Mesendoderm (in vitro differentiated cells): Measurements from ENCODE around the gene NDUFS3. TPM values are rescaled to one million over a fixed set of nuclear protein-coding genes. Genes with fewer than 3 reads are reported as not detected.
"Not testable (repeated sequence)": the region's sequence is repeated elsewhere in the genome, so short reads cannot be mapped to it uniquely, and the experiment has no call there.

Experiments
- DNase-seq: peaks from one replicate; pipeline ENCODE4 v3.0.0; 2013
- H2AK5ac ChIP-seq: 2 replicates; pipeline ENCODE4 v1.6.1; 2013; ENCODE audit warnings: low read length, inconsistent platforms
- H2BK120ac ChIP-seq: 2 replicates; pipeline ENCODE4 v1.6.1; 2013; ENCODE audit warnings: low read depth, mild to moderate bottlenecking, low read length, moderate library complexity, mixed read lengths
- H2BK15ac ChIP-seq: replicated peaks from 2 replicates; pipeline ENCODE4 v1.6.1; 2013; ENCODE audit warnings: low read depth, mild to moderate bottlenecking, moderate library complexity
- H2BK5ac ChIP-seq: 2 replicates; pipeline ENCODE4 v1.6.1; 2013; ENCODE audit warnings: low read length, inconsistent platforms
- H3K18ac ChIP-seq: 2 replicates; pipeline ENCODE4 v1.6.1; 2013; ENCODE audit warnings: mild to moderate bottlenecking, low read length, mixed read lengths
- H3K23ac ChIP-seq: one replicate; pipeline ENCODE4 v1.6.1; 2013; ENCODE audit warnings: low read length
- H3K27ac ChIP-seq: 2 replicates; pipeline ENCODE4 v1.5.1; 2013; ENCODE audit warnings: low read depth, mild to moderate bottlenecking, inconsistent platforms, low read length, moderate library complexity
- H3K27me3 ChIP-seq: 2 replicates; pipeline ENCODE4 v1.6.1; 2013; ENCODE audit warnings: low read length, control low read depth, mild to moderate bottlenecking, inconsistent platforms; ENCODE audit not compliant: insufficient read depth, poor library complexity
- H3K36me3 ChIP-seq: 2 replicates; pipeline ENCODE4 v1.6.1; 2013; ENCODE audit warnings: low read length, inconsistent platforms; ENCODE audit not compliant: control insufficient read depth, insufficient read depth
- H3K4ac ChIP-seq: one replicate; pipeline ENCODE4 v1.6.1; 2013; ENCODE audit warnings: low read depth, mild to moderate bottlenecking, low read length, moderate library complexity
- H3K4me1 ChIP-seq: 2 replicates; pipeline ENCODE4 v1.6.1; 2013; ENCODE audit warnings: low read depth, low read length, inconsistent platforms; ENCODE audit not compliant: control insufficient read depth
- H3K4me2 ChIP-seq: 2 replicates; pipeline ENCODE4 v1.6.1; 2013; ENCODE audit warnings: low read length
- H3K4me3 ChIP-seq: 2 replicates; pipeline ENCODE4 v1.5.1; 2013; ENCODE audit warnings: mild to moderate bottlenecking, low read length
- H3K56ac ChIP-seq: one replicate; pipeline ENCODE4 v1.6.1; 2013; ENCODE audit warnings: low read length
- H3K79me1 ChIP-seq: 2 replicates; pipeline ENCODE4 v1.6.1; 2013; ENCODE audit warnings: low read length, inconsistent platforms
- H3K79me2 ChIP-seq: 2 replicates; pipeline ENCODE4 v1.6.1; 2013; ENCODE audit warnings: mild to moderate bottlenecking, low read length; ENCODE audit not compliant: control insufficient read depth, insufficient read depth
- H3K9ac ChIP-seq: 2 replicates; pipeline ENCODE4 v1.6.1; 2013; ENCODE audit warnings: low read length, inconsistent platforms
- H4K5ac ChIP-seq: one replicate; pipeline ENCODE4 v1.6.1; 2013; ENCODE audit warnings: low read length
- H4K8ac ChIP-seq: one replicate; pipeline ENCODE4 v1.6.1; 2013; ENCODE audit warnings: low read depth, mild to moderate bottlenecking, control low read depth, low read length, moderate library complexity
- WGBS: extraction: QIAGEN DNeasy Blood & Tissue Kit; methylation state at CpG from one replicate; pipeline ENCODE4 v1.1.7; 2013; ENCODE audit warnings: low lambda C conversion rate, missing lambda C conversion rate; ENCODE audit not compliant: insufficient coverage; ENCODE audit errors: extremely low coverage; 5-methylcytosine and 5-hydroxymethylcytosine counted together
- polyA plus RNA-seq, 2 experiments: library from polyadenylated mRNA; stranded (reverse); fragments of 200-250 nt; gene quantifications; one replicate each; pipeline ENCODE4 v1.2.3, GENCODE V29; 2013

NDUFS3 gene
- polyA plus RNA-seq (2013, experiment 1 of 2): 123 TPM
- 123 TPM for polyA plus RNA-seq (2013, experiment 2 of 2)

DNA sequence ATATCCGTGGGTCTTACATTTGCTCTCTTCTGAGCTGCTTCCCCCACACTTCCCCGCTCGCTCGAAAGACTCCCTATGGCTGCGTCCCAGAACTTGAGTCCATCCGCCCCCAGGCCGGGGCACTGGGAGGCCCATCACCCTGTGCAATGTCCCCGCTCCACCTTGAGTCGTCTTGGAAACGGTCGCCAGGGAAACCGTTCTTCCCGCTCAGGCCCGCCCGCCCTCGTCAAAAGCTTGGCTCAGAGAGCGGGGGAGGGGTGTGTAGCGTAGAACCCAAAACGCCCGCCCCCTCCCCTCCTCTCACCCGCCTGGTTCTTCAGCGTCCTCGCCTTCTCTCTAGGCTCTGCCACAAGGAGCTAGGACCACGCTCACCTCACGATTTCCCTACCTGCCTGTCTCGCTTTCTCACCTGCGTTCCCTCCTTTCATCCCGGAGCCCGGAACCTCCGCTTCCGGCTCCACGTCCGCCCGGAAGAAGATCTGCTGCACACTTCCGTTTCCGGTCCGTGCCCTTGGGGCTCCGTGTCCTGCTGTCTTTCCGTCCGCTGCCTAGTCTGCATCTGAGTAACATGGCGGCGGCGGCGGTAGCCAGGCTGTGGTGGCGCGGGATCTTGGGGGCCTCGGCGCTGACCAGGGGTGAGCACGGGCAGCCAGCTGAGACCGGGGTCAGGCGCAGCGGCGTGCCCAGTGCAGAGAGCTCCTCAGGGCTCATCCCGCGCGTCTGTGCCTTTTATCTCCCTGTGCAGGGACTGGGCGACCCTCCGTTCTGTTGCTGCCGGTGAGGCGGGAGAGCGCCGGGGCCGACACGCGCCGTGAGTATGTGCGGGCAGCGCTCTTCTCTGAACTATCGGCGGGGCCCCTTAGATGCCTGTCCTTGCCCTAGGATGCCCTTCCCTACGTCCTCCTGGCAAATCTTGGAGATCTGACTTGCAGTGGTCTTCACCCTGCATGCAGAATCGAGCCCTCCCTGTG lies at the start of gene NDUFS3, which contains the start of gene KBTBD4:
Gene NDUFS3 (plus strand): TSS at position 551 of the 971 bp plus-strand sequence. CDS start 18 bp downstream, at position 569.
Gene KBTBD4 (minus strand): TSS at position 447 of the 971 bp plus-strand sequence. CDS start 19 bp downstream, at position 428.
- Histone ChIP-seq H3K36me3 (peaks cover 12% of the 10 kb centered on the region), H4K5ac (peak within 1 kb of the TSS; percentile 50), H3K18ac (no peak within 1 kb of the TSS), H3K4ac (peak within 1 kb of the TSS; percentile 38), H3K9ac (peak within 1 kb of the TSS; percentile 92), H3K56ac (peak within 1 kb of the TSS; percentile 96), H2AK5ac (peak within 1 kb of the TSS; percentile 15), H2BK120ac (no peak within 1 kb of the TSS), H2BK5ac (peak within 1 kb of the TSS; percentile 41), H3K4me2 (peak within 1 kb of the TSS; percentile 92), H3K79me2 (peaks cover 13% of the 10 kb centered on the region), H3K23ac (peak within 1 kb of the TSS; percentile 95), H3K4me1 (peaks cover 2% of the 10 kb centered on the region), H3K27ac (peak within 1 kb of the TSS; percentile 58), H3K4me3 (peak within 1 kb of the TSS; percentile 91), H3K79me1 (peaks cover 22% of the 10 kb centered on the region), H4K8ac (no peak within 1 kb of the TSS), H3K27me3 (no peaks in the 10 kb centered on the region), H2BK15ac (no peak within 1 kb of the TSS)
- WGBS: no CpG with 5 or more reads among the region's 72 CpGs
- peak; percentile 97 for DNase-seq

DNA sequence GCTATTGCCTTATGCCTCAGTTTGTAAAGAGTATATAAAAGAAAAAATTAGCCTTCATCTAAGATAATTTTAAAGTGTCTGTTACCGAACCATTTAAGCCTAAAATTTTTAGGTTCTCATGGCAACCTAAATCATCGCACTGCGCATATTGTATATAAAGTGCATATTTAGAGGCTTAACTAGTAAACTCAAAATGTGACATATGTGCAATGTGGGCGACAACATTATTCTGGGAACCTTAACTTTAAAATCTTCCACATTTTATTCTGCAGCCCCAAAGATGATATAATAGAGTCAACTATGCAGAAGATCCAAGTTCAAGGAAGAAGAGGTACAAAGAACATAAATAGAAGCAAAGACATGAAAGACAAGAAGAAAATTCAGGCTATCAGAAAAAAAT lies 48.9 kb upstream of the NDUFS3 start:
- no peaks in the 10 kb centered on the region for H3K36me3 ChIP-seq
- H4K8ac ChIP-seq: no peak overlapping the region
- no peak overlapping the region for H3K27ac ChIP-seq
- H2BK15ac ChIP-seq: no peak overlapping the region
- H3K23ac ChIP-seq: no peak overlapping the region
- H3K4me2 ChIP-seq: no peak overlapping the region
- no peak overlapping the region for H3K56ac ChIP-seq
- no peak overlapping the region for H3K9ac ChIP-seq
- H3K79me2 ChIP-seq: peaks cover 89% of the 10 kb centered on the region
- H3K18ac ChIP-seq: no peak overlapping the region
- H3K27me3 ChIP-seq: no peaks in the 10 kb centered on the region
- H2BK120ac ChIP-seq: no peak overlapping the region
- no peak for DNase-seq
- H4K5ac ChIP-seq: no peak overlapping the region
- H2BK5ac ChIP-seq: no peak overlapping the region
- H3K4me1 ChIP-seq: no peaks in the 10 kb centered on the region
- H3K4me3 ChIP-seq: no peak overlapping the region
- H2AK5ac ChIP-seq: no peak overlapping the region
- peaks cover 4% of the 10 kb centered on the region for H3K79me1 ChIP-seq
- no peak overlapping the region for H3K4ac ChIP-seq
- WGBS: no CpG with 5 or more reads among the region's 4 CpGs

DNA sequence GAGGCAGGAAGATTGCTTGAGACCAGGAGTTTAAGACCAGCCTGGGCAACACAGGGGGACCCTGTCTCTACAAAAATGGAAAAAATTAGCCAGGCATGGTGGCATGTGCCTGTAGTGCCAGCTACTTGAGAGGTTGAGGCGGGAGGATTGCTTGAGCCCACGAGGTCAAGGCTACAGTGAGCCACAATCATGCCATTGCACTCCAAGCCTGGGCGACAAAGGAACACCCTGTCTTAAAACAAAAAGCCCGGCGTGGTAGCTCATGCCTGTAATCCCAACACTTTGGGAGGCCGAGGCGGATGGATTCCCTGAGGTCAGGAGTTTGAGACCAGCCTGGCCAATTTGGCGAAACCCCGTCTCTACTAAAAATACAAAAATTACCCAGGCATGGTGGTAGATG lies 48.2 kb upstream of the NDUFS3 start:
- not testable (repeated sequence) for H3K36me3 ChIP-seq, H3K23ac ChIP-seq, H4K8ac ChIP-seq, H2BK15ac ChIP-seq, H3K4me3 ChIP-seq, H3K4me1 ChIP-seq, H3K18ac ChIP-seq, H2AK5ac ChIP-seq, H3K4me2 ChIP-seq, DNase-seq, H4K5ac ChIP-seq, H3K27ac ChIP-seq, H2BK5ac ChIP-seq, H3K56ac ChIP-seq, H3K79me1 ChIP-seq, H3K4ac ChIP-seq, H3K9ac ChIP-seq, H2BK120ac ChIP-seq, H3K27me3 ChIP-seq
- peaks cover 88% of the 10 kb centered on the region for H3K79me2 ChIP-seq
- WGBS: no CpG with 5 or more reads among the region's 9 CpGs

DNA sequence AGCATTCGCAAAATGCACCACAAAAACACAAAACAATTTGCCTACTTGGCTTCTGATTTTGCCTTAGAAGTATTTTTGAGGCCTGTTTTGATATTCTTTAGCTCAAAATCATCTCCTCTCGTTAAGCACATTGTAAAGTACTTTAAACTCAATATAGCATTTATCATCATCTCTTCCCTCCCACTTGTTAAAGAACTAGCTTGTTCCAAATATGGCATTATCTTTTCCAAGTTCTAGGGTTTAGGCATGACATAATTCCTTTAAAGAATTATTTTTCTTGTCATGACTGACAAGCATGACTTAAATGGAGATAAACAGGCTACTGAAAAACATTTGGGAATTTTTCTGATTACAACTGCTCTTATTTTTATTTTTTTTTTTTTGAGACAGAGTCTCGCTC lies 47.2 kb upstream of the NDUFS3 start:
- no peak overlapping the region for H3K4me3 ChIP-seq
- DNase-seq: no peak
- H3K4me2 ChIP-seq: no peak overlapping the region
- no CpG with 5 or more reads among the region's 3 CpGs for WGBS
- no peak overlapping the region for H3K23ac ChIP-seq
- no peak overlapping the region for H3K4ac ChIP-seq
- H3K9ac ChIP-seq: no peak overlapping the region
- no peak overlapping the region for H3K56ac ChIP-seq
- H2AK5ac ChIP-seq: no peak overlapping the region
- no peak overlapping the region for H3K18ac ChIP-seq
- H3K79me1 ChIP-seq: peaks cover 4% of the 10 kb centered on the region
- no peaks in the 10 kb centered on the region for H3K36me3 ChIP-seq
- H3K79me2 ChIP-seq: peaks cover 89% of the 10 kb centered on the region
- H4K5ac ChIP-seq: no peak overlapping the region
- H2BK120ac ChIP-seq: no peak overlapping the region
- no peak overlapping the region for H4K8ac ChIP-seq
- no peak overlapping the region for H2BK15ac ChIP-seq
- no peaks in the 10 kb centered on the region for H3K4me1 ChIP-seq
- H3K27ac ChIP-seq: no peak overlapping the region
- H3K27me3 ChIP-seq: no peaks in the 10 kb centered on the region
- no peak overlapping the region for H2BK5ac ChIP-seq

DNA sequence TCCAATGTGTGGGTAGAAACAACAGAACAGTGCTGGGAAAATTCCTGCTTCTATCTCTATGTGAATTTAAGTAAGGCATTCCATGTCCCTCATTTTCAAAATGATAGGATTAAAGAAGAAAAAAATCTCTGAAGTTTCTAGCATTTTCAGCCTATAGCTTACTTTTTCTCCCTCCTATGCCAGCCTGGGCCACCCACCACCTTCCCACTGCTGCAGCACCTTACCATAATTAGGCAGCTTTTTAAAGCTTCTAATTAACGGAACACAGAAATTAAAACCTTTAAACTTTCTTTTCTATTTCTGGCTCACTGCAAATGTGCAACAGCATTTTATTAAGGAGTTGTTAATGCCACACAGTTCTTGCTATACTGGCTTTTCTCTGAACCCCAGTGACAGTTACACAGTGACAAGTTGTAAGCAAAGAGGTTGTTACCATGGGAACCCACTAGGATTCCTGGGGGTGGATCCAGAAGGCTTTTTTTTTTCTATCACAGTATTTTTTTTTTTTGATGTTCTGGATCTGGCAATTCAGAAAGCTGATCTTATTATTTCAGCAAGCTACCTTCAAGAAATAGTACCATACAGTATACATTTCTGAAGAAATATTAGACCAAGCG lies 46.2 kb upstream of the NDUFS3 start:
- no CpG with 5 or more reads among the region's 2 CpGs for WGBS
- Histone ChIP-seq H3K36me3 (no peaks in the 10 kb centered on the region), H2BK5ac (no peak overlapping the region), H2BK120ac (no peak overlapping the region), H3K4ac (no peak overlapping the region), H4K5ac (no peak overlapping the region), H3K27ac (no peak overlapping the region), H3K4me3 (no peak overlapping the region), H3K4me1 (no peaks in the 10 kb centered on the region), H2AK5ac (no peak overlapping the region), H3K23ac (no peak overlapping the region), H3K9ac (no peak overlapping the region), H4K8ac (no peak overlapping the region), H3K79me2 (peaks cover 91% of the 10 kb centered on the region), H3K18ac (no peak overlapping the region), H2BK15ac (no peak overlapping the region), H3K56ac (no peak overlapping the region), H3K4me2 (no peak overlapping the region), H3K79me1 (peaks cover 4% of the 10 kb centered on the region), H3K27me3 (no peaks in the 10 kb centered on the region)
- peak; percentile 73 for DNase-seq
